IPS DF 6.9 (cell line): ENCODE results near the gene USP13.

Source experiments
- DNase-seq: peaks from one replicate; pipeline ENCODE4 v3.0.0-alpha.2; 2013; ENCODE audit warnings: low read depth, low spot score
- H3K27ac ChIP-seq: one replicate; pipeline ENCODE4 v1.5.1; 2013; ENCODE audit warnings: low read length, control low read depth
- H3K27me3 ChIP-seq: 2 replicates; pipeline ENCODE4 v1.6.1; 2013; ENCODE audit warnings: mild to moderate bottlenecking, low read length; ENCODE audit not compliant: control insufficient read depth, insufficient read depth
- H3K36me3 ChIP-seq: 2 replicates; pipeline ENCODE4 v1.6.1; 2013; ENCODE audit warnings: low read length; ENCODE audit not compliant: control insufficient read depth, insufficient read depth
- H3K4me1 ChIP-seq: 2 replicates; pipeline ENCODE4 v1.6.1; 2013; ENCODE audit warnings: low read length; ENCODE audit not compliant: control insufficient read depth, insufficient read depth
- H3K4me3 ChIP-seq: 2 replicates; pipeline ENCODE4 v1.5.1; 2013; ENCODE audit warnings: mild to moderate bottlenecking, low read length
- H3K9me3 ChIP-seq: 2 replicates; pipeline ENCODE4 v1.6.1; 2013; ENCODE audit warnings: low read length, inconsistent platforms; ENCODE audit not compliant: control insufficient read depth, insufficient read depth
- WGBS: extraction: QIAGEN DNeasy Blood & Tissue Kit; methylation state at CpG from one replicate; pipeline ENCODE4 v1.1.7; 2013; ENCODE audit warnings: mixed read lengths, missing lambda C conversion rate; ENCODE audit not compliant: insufficient read length, insufficient coverage; 5-methylcytosine and 5-hydroxymethylcytosine counted together

USP13 gene

DNA sequence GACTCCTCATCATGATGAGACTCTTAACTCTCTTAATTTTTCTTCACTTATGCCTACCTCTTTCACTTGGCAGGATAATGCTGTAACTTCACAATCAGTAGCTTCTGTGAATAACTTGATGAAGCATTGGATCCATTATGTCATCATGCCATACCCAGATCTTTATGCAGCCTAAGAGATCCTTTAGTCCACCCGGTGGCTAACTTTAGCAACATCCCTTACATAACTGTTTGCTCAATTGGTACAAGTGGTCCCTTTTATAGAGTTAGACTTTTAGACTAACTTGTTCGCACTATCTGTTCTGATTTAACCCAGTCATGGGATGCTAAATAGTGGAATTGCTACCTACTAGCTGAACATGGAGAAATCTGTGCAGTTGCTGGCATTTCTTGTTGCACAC, 184.5 kb downstream of the USP13 start:
- Histone ChIP-seq H3K27ac (no peak overlapping the region), H3K4me1 (no peaks in the 10 kb centered on the region), H3K27me3 (no peaks in the 10 kb centered on the region), H3K9me3 (no peaks in the 10 kb centered on the region), H3K4me3 (no peak overlapping the region), H3K36me3 (no peaks in the 10 kb centered on the region)
- no peak for DNase-seq
- WGBS, result no CpG with 5 or more reads among the region's 2 CpGs
